IMR-90 (cell line): ENCODE measurements around the gene LRP11. TPM values are rescaled to one million over a fixed set of nuclear protein-coding genes. Genes with fewer than 3 reads are reported as not detected.

ENCODE experiments used
- ATAC-seq: fragments of 200-7000 bp; cut with Tn5 transposase; 2 replicates; pipeline ENCODE4 v1.9.1; 2020; ENCODE audit warnings: low read depth, mild to moderate bottlenecking, moderate library complexity
- BruUV-seq: library from RNA; stranded (reverse); fragments of 400-500 nt; replicated peaks from 2 replicates; lab custom pipeline; 2021; lab: Mats Ljungman, UMichigan
- CTCF ChIA-PET: fragments of 300-600 bp; formaldehyde crosslinking; extraction: SDS; loops from one replicate; lab custom pipeline; 2021; ENCODE audit warnings: antibody characterized with exemption; lab: Yijun Ruan, JAX
- POLR2A ChIA-PET: fragments of 300-600 bp; sonication (Branson Sonifier 250); formaldehyde crosslinking; loops from one replicate; lab custom pipeline; 2022; ENCODE audit warnings: antibody characterized with exemption; ENCODE audit not compliant: unreplicated experiment; lab: Charles Lee
- DNase-seq: peaks from one replicate; pipeline ENCODE4 v3.0.0; 2013
- H2AFZ ChIP-seq: replicated peaks from 2 replicates; pipeline ENCODE3; 2013; ENCODE audit warnings: low read length, mild to moderate bottlenecking; ENCODE audit not compliant: poor library complexity
- H2AK5ac ChIP-seq: 2 replicates; pipeline ENCODE4 v1.6.1; 2013; ENCODE audit warnings: low read depth, low read length, inconsistent platforms
- H2AK9ac ChIP-seq: replicated peaks from 2 replicates; pipeline ENCODE3; 2013; ENCODE audit warnings: mild to moderate bottlenecking, low read depth, low read length, moderate library complexity; ENCODE audit not compliant: poor library complexity
- H2BK120ac ChIP-seq: 2 replicates; pipeline ENCODE4 v1.6.1; 2013; ENCODE audit warnings: low read depth, low read length, inconsistent platforms
- H2BK15ac ChIP-seq: 3 replicates; pipeline ENCODE4 v1.6.1; 2013; ENCODE audit warnings: low read depth, low read length, inconsistent platforms
- H2BK20ac ChIP-seq: 2 replicates; pipeline ENCODE4 v1.6.1; 2013; ENCODE audit warnings: low read depth, mild to moderate bottlenecking, inconsistent platforms, low read length, moderate library complexity
- H2BK5ac ChIP-seq: 2 replicates; pipeline ENCODE4 v1.6.1; 2013; ENCODE audit warnings: mild to moderate bottlenecking, low read depth, low read length, inconsistent platforms; ENCODE audit not compliant: poor library complexity, severe bottlenecking
- H3K14ac ChIP-seq: replicated peaks from 2 replicates; pipeline ENCODE4 v1.6.1; 2013; ENCODE audit warnings: low read depth, low read length, inconsistent platforms
- H3K18ac ChIP-seq: 2 replicates; pipeline ENCODE4 v1.6.1; 2013; ENCODE audit warnings: low read depth, low read length, control low read depth
- H3K23ac ChIP-seq: 2 replicates; pipeline ENCODE4 v1.6.1; 2013; ENCODE audit warnings: low read depth, low read length, inconsistent platforms
- H3K27ac ChIP-seq: 2 replicates; pipeline ENCODE4 v1.5.1; 2013; ENCODE audit warnings: mild to moderate bottlenecking, control low read depth, low read length; ENCODE audit not compliant: insufficient read depth
- H3K27me3 ChIP-seq: 2 replicates; pipeline ENCODE4 v1.6.1; 2013; ENCODE audit warnings: low read length; ENCODE audit not compliant: control insufficient read depth, insufficient read depth
- H3K36me3 ChIP-seq: 2 replicates; pipeline ENCODE4 v1.6.1; 2013; ENCODE audit warnings: low read length, mixed read lengths; ENCODE audit not compliant: control insufficient read depth, insufficient read depth
- H3K4ac ChIP-seq: 2 replicates; pipeline ENCODE4 v1.6.1; 2013; ENCODE audit warnings: low read depth, low read length, inconsistent platforms
- H3K4me1 ChIP-seq: 2 replicates; pipeline ENCODE4 v1.6.1; 2013; ENCODE audit warnings: low read length, mixed read lengths; ENCODE audit not compliant: control insufficient read depth, insufficient read depth
- H3K4me2 ChIP-seq: 2 replicates; pipeline ENCODE4 v1.6.1; 2013; ENCODE audit warnings: low read depth, mild to moderate bottlenecking, control low read depth, low read length, moderate library complexity
- H3K4me3 ChIP-seq: 2 replicates; pipeline ENCODE4 v1.5.1; 2013; ENCODE audit warnings: low read depth, mild to moderate bottlenecking, control low read depth, low read length, moderate library complexity; ENCODE audit not compliant: insufficient read depth
- H3K56ac ChIP-seq: 2 replicates; pipeline ENCODE4 v1.6.1; 2013; ENCODE audit warnings: low read length, inconsistent platforms; ENCODE audit not compliant: insufficient read depth; ENCODE audit errors: extremely low read depth
- H3K79me1 ChIP-seq, 2 experiments: 2 replicates each; pipeline ENCODE4 v1.6.1; 2013; ENCODE audit warnings: low read length in 2 of 2, inconsistent platforms in 1 of 2, low read depth in 1 of 2
- H3K9ac ChIP-seq: 2 replicates; pipeline ENCODE4 v1.6.1; 2013; ENCODE audit warnings: low read depth, low read length, control low read depth
- H3K9me1 ChIP-seq: 2 replicates; pipeline ENCODE4 v1.6.1; 2013; ENCODE audit warnings: low read length, inconsistent platforms; ENCODE audit not compliant: insufficient read depth
- H3K9me3 ChIP-seq: 2 replicates; pipeline ENCODE4 v1.6.1; 2013; ENCODE audit warnings: low read length; ENCODE audit not compliant: control insufficient read depth, insufficient read depth
- H4K20me1 ChIP-seq: 2 replicates; pipeline ENCODE4 v1.6.1; 2013; ENCODE audit warnings: low read length, inconsistent platforms; ENCODE audit not compliant: insufficient read depth
- H4K5ac ChIP-seq: 2 replicates; pipeline ENCODE4 v1.6.1; 2013; ENCODE audit warnings: mild to moderate bottlenecking, low read depth, low read length, control low read depth
- H4K8ac ChIP-seq, 2 experiments: 2 replicates each; pipeline ENCODE4 v1.6.1; 2013; ENCODE audit warnings: low read depth in 2 of 2, low read length in 2 of 2, control low read depth in 1 of 2, inconsistent platforms in 1 of 2
- H4K91ac ChIP-seq: 2 replicates; pipeline ENCODE4 v1.6.1; 2013; ENCODE audit warnings: low read depth, low read length, inconsistent platforms; ENCODE audit not compliant: insufficient read depth
- BHLHE40 ChIP-seq: fragments of 150-350 bp; IDR thresholded peaks from 2 replicates; pipeline ENCODE4 v1.6.1; 2016; ENCODE audit warnings: mild to moderate bottlenecking, low read depth, low read length
- CEBPB ChIP-seq: IDR thresholded peaks from 2 replicates; pipeline ENCODE4 v1.6.1; 2012; ENCODE audit warnings: low read depth, low read length, improper control_type of control experiment
- FOS ChIP-seq: fragments of 150-350 bp; IDR thresholded peaks from 2 replicates; pipeline ENCODE4 v1.6.1; 2016; ENCODE audit warnings: low read depth, low read length
- MAFK ChIP-seq: IDR thresholded peaks from 2 replicates; pipeline ENCODE4 v1.6.1; 2012; ENCODE audit warnings: low read depth, low read length, improper control_type of control experiment
- MAZ ChIP-seq: IDR thresholded peaks from 2 replicates; pipeline ENCODE4 v1.6.1; 2012; ENCODE audit warnings: low read depth, mild to moderate bottlenecking, low read length, improper control_type of control experiment, moderate library complexity, borderline replicate concordance
- NFE2L2 ChIP-seq: fragments of 150-350 bp; IDR thresholded peaks from 2 replicates; pipeline ENCODE4 v1.6.1; 2016; ENCODE audit warnings: low read depth, mild to moderate bottlenecking, low read length
- POLR2A ChIP-seq: IDR thresholded peaks from 2 replicates; pipeline ENCODE4 v1.6.1; 2012; ENCODE audit warnings: mild to moderate bottlenecking, low read depth, low read length
- RFX5 ChIP-seq: IDR thresholded peaks from 2 replicates; pipeline ENCODE4 v1.8.0; 2012; ENCODE audit warnings: low read depth, mild to moderate bottlenecking, low read length, moderate library complexity
- SMC3 ChIP-seq: fragments of 150-350 bp; IDR thresholded peaks from 2 replicates; pipeline ENCODE4 v1.6.1; 2016; ENCODE audit warnings: low read depth, mild to moderate bottlenecking, antibody characterized with exemption, low read length, moderate library complexity
- USF2 ChIP-seq: fragments of 150-350 bp; IDR thresholded peaks from 2 replicates; pipeline ENCODE4 v1.6.1; 2017; ENCODE audit warnings: mild to moderate bottlenecking, antibody characterized with exemption, low read length, low read depth
- WGBS, 2 experiments: methylation state at CpG; one replicate each; pipeline versions ENCODE4 v1.1.5 to v1.1.7; 2013; ENCODE audit warnings: missing lambda C conversion rate in 2 of 2; ENCODE audit not compliant: insufficient read length in 1 of 2; ENCODE audit errors: extremely low coverage in 2 of 2; 5-methylcytosine and 5-hydroxymethylcytosine counted together
- dilution Hi-C: fragments of 300-500 bp; cut with HindIII; formaldehyde crosslinking; loops from one replicate; pipeline ENCODE4 v1.14.3; 2018; ENCODE audit warnings: low sequenced_read_pairs; ENCODE audit not compliant: unreplicated experiment
- in situ Hi-C: fragments of 300-500 bp; cut with MboI; formaldehyde crosslinking; loops from 3 replicates; pipeline ENCODE4 v1.14.3; 2019; ENCODE audit warnings: low sequenced_read_pairs, inconsistent platforms, mixed read lengths
- intact Hi-C: fragments of 100-400 bp; cut with micrococcal nuclease; formaldehyde crosslinking; loops from 2 replicates; pipeline ENCODE4 v1.10.0; 2022
- polyA plus RNA-seq, 3 experiments: library from polyadenylated mRNA; depleted of rRNA; stranded (reverse); fragments of >200 nt; gene quantifications; 2 replicates each; pipeline ENCODE4 v1.2.3, GENCODE V29; 2012; ENCODE audit warnings: low replicate concordance in 1 of 3
- total RNA-seq: library from RNA; depleted of rRNA; stranded (reverse); fragments of >200 nt; gene quantifications from 2 replicates; pipeline ENCODE4 v1.2.3, GENCODE V29; 2012

LRP11 gene
- total and polyA plus RNA-seq, 2 of the 4 experiments (the other 2 are of a cell fraction): 48.8 to 63.8 TPM

DNA sequence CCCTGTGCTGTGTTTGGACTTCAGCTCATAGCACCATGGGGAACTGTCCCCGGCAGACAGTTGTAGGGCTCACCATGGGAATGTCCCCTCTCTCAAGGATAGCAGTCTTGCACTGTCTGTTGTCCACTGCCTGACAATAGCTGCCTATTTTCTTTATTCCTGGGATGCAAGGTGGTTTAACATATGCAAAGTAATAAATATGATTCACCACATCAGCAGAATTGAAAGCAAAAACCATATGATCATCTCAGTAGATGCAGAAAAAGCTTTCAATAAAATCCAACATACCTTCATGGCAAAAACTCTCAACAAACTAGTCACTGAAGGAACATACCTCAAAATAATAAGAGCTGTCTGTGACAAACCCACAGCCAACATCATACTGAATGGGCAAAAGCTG, 13.5 kb upstream of the LRP11 start:
- Histone ChIP-seq H3K4me2 (no peak overlapping the region), H3K9me1 (no peaks in the 10 kb centered on the region), H3K27ac (no peak overlapping the region), H3K9ac (no peak overlapping the region), H4K91ac (no peak overlapping the region), H4K20me1 (no peaks in the 10 kb centered on the region), H4K5ac (no peak overlapping the region), H2AFZ (no peak overlapping the region), H3K79me1 (no peaks in the 10 kb centered on the region), H3K27me3 (peaks cover 17% of the 10 kb centered on the region), H2BK20ac (no peak overlapping the region), H3K4me1 (no peaks in the 10 kb centered on the region), H3K18ac (no peak overlapping the region), H3K4ac (no peak overlapping the region), H2AK5ac (no peak overlapping the region), H2BK120ac (no peak overlapping the region), H2AK9ac (no peak overlapping the region), H3K14ac (no peak overlapping the region), H2BK15ac (no peak overlapping the region), H4K8ac (no peak overlapping the region), H2BK5ac (no peak overlapping the region), H3K56ac (no peak overlapping the region), H3K4me3 (no peak overlapping the region), H3K23ac (no peak overlapping the region), H3K36me3 (no peaks in the 10 kb centered on the region), H3K9me3 (no peaks in the 10 kb centered on the region)
- DNase-seq: no peak
- no CpG with 5 or more reads among the region's 1 CpG for WGBS, 2 experiments
- no peak for ATAC-seq
- dilution Hi-C loops (no loop called here), in situ Hi-C loops (no loop called here), intact Hi-C loops (no loop called here)
- no peak for TF ChIP-seq MAFK
- TF ChIP-seq NFE2L2: no peak
- TF ChIP-seq MAZ: no peak
- no peak for TF ChIP-seq FOS
- TF ChIP-seq RFX5: no peak
- no peak for TF ChIP-seq USF2
- TF ChIP-seq SMC3: no peak
- TF ChIP-seq BHLHE40: no peak
- TF ChIP-seq CEBPB: no peak
- no peak for TF ChIP-seq POLR2A
- POLR2A ChIA-PET: interaction anchor here (0.6 kb wide), 1 partner anchor 173 kb away, joined by 4 read pairs; no protein-coding TSS in a partner anchor
- CTCF ChIA-PET: no interaction called here
- BruUV-seq: no TSS peak
